ENCODE measurements around the gene ANK3.

Gene ANK3

GRCh38 chr10:60209874-60210570, 179.7 kb downstream of the ANK3 start:
- DNase-seq: no peak

GRCh38 chr10:60208676-60209269, 180.9 kb downstream of the ANK3 start:
- peak in 1 of 2 experiments; percentile 9 for DNase-seq

- DNase-seq: no peak
These were observed 181.8 kb downstream of the ANK3 start for GRCh38 chr10:60207894-60208293.

GRCh38 chr10:60206735-60207134, 182.9 kb downstream of the ANK3 start:
- DNase-seq: no peak

GRCh38 chr10:60205741-60206140, 183.9 kb downstream of the ANK3 start:
- no peak for DNase-seq

GRCh38 chr10:60203993-60204618, 185.6 kb downstream of the ANK3 start:
- peak in 1 of 2 experiments; percentile 6 for DNase-seq

- DNase-seq: no peak
These were observed 189.0 kb downstream of the ANK3 start for GRCh38 chr10:60200682-60201053.

- DNase-seq: no peak
These were observed 189.5 kb downstream of the ANK3 start for GRCh38 chr10:60200012-60200681.

- no peak for DNase-seq
These were observed 192.5 kb downstream of the ANK3 start for GRCh38 chr10:60197206-60197605.

GRCh38 chr10:60194421-60194820, 195.3 kb downstream of the ANK3 start:
- DNase-seq: no peak

GRCh38 chr10:60192946-60193345, 196.7 kb downstream of the ANK3 start:
- no peak for DNase-seq

GRCh38 chr10:60189861-60190475, 199.7 kb downstream of the ANK3 start:
- DNase-seq: no peak

GRCh38 chr10:60188548-60188947, 201.1 kb downstream of the ANK3 start:
- no peak for DNase-seq

- DNase-seq: no peak
These were observed 202.0 kb downstream of the ANK3 start for GRCh38 chr10:60187691-60188090.

GRCh38 chr10:60186315-60187071, 203.2 kb downstream of the ANK3 start:
- DNase-seq: no peak

- no peak for DNase-seq
These were observed 204.3 kb downstream of the ANK3 start for GRCh38 chr10:60185421-60185820.

GRCh38 chr10:60182691-60183090, 207.0 kb downstream of the ANK3 start:
- DNase-seq: no peak

GRCh38 chr10:60176925-60177324, 212.8 kb downstream of the ANK3 start:
- DNase-seq: no peak

- no peak for DNase-seq
These were observed 214.2 kb downstream of the ANK3 start for GRCh38 chr10:60175441-60175971.

GRCh38 chr10:60172363-60172990, 217.2 kb downstream of the ANK3 start:
- DNase-seq: no peak

- no peak for DNase-seq
These were observed 218.2 kb downstream of the ANK3 start for GRCh38 chr10:60171436-60172013.

Measured in NCI-H1930 (cell line).